CD4-positive, alpha-beta memory T cell (primary cell): ENCODE results near the gene RAB1B. TPM values are rescaled to one million over a fixed set of nuclear protein-coding genes. Genes with fewer than 3 reads are reported as not detected.

Experiments
- CTCF ChIA-PET: fragments of 350-600 bp; sonication (Branson Sonifier 250); formaldehyde crosslinking; loops from one replicate; lab custom pipeline; 2021; ENCODE audit warnings: inconsistent platforms; ENCODE audit not compliant: partially characterized antibody; lab: Charles Lee
- POLR2A ChIA-PET: fragments of 350-600 bp; sonication (Branson Sonifier 250); formaldehyde crosslinking; loops from one replicate; lab custom pipeline; 2021; ENCODE audit not compliant: partially characterized antibody; lab: Charles Lee
- DNase-seq, 5 donors: peaks; one replicate each; pipeline versions ENCODE4 v3.0.0 to v3.0.0-alpha.2; 2020 to 2022; ENCODE audit warnings: mixed read lengths in 1 of 5
- H3K27ac ChIP-seq: one replicate; pipeline ENCODE4 v1.7.0; 2013; ENCODE audit warnings: low read depth, low read length
- H3K27me3 ChIP-seq: 2 replicates; pipeline ENCODE4 v1.7.0; 2013; ENCODE audit warnings: mild to moderate bottlenecking, low read length, moderate library complexity; ENCODE audit not compliant: insufficient read depth
- H3K36me3 ChIP-seq: 2 replicates; pipeline ENCODE4 v1.7.0; 2013; ENCODE audit warnings: mild to moderate bottlenecking, low read length, moderate library complexity; ENCODE audit not compliant: insufficient read depth
- H3K4me1 ChIP-seq: 2 replicates; pipeline ENCODE4 v1.7.0; 2013; ENCODE audit warnings: mild to moderate bottlenecking, low read length, moderate library complexity; ENCODE audit not compliant: insufficient read depth
- H3K4me3 ChIP-seq, 2 donors: one replicate each; pipeline ENCODE4 v1.7.0; 2013; ENCODE audit warnings: low read length in 2 of 2, mild to moderate bottlenecking in 1 of 2
- H3K9me3 ChIP-seq, 2 donors: one replicate each; pipeline ENCODE4 v1.7.0; 2013; ENCODE audit warnings: low read length in 2 of 2, control low read depth in 1 of 2; ENCODE audit not compliant: control insufficient read depth in 1 of 2
- H3K27ac Mint-ChIP-seq, 7 donors: one replicate each; pipeline ENCODE4 v1.8.0; 2020 to 2021; ENCODE audit warnings: mixed read lengths in 7 of 7, mild to moderate bottlenecking in 6 of 7, inconsistent platforms in 3 of 7, moderate library complexity in 3 of 7
- H3K27me3 Mint-ChIP-seq, 2 donors: one replicate each; pipeline ENCODE4 v1.8.0; 2020 to 2021; ENCODE audit warnings: mixed read lengths in 2 of 2
- H3K36me3 Mint-ChIP-seq, 2 donors: one replicate each; pipeline ENCODE4 v1.8.0; 2020 to 2021; ENCODE audit warnings: mixed read lengths in 2 of 2, inconsistent platforms in 1 of 2, mild to moderate bottlenecking in 1 of 2
- H3K4me1 Mint-ChIP-seq, 4 donors: one replicate each; pipeline ENCODE4 v1.8.0; 2020 to 2021; ENCODE audit warnings: mixed read lengths in 4 of 4, mild to moderate bottlenecking in 1 of 4
- H3K4me3 Mint-ChIP-seq, 8 donors: one replicate each; pipeline ENCODE4 v1.8.0; 2020 to 2021; ENCODE audit warnings: mixed read lengths in 8 of 8, mild to moderate bottlenecking in 7 of 8, moderate library complexity in 6 of 8, inconsistent platforms in 3 of 8
- H3K9me3 Mint-ChIP-seq, 8 donors: one replicate each; pipeline ENCODE4 v1.8.0; 2020 to 2021; ENCODE audit warnings: mixed read lengths in 8 of 8, mild to moderate bottlenecking in 5 of 8, inconsistent platforms in 3 of 8, moderate library complexity in 1 of 8
- intact Hi-C: fragments of 100-400 bp; cut with micrococcal nuclease; formaldehyde crosslinking; loops from one replicate; pipeline ENCODE4 v1.15.1; 2023
- polyA plus RNA-seq, 2 donors: library from polyadenylated mRNA; unstranded; fragments of 300-500 nt; fragmentation: Illumina TruSeq; gene quantifications; one replicate each; pipeline ENCODE4 v1.2.3, GENCODE V29; 2021
- total RNA-seq, 2 experiments: library from RNA; stranded (reverse); gene quantifications; one replicate each; pipeline ENCODE4 v1.2.3, GENCODE V29; 2021

RAB1B gene
- total and polyA plus RNA-seq, 4 experiments from 2014 or later: 9.7 to 79.4 (median 45.8) TPM

DNA sequence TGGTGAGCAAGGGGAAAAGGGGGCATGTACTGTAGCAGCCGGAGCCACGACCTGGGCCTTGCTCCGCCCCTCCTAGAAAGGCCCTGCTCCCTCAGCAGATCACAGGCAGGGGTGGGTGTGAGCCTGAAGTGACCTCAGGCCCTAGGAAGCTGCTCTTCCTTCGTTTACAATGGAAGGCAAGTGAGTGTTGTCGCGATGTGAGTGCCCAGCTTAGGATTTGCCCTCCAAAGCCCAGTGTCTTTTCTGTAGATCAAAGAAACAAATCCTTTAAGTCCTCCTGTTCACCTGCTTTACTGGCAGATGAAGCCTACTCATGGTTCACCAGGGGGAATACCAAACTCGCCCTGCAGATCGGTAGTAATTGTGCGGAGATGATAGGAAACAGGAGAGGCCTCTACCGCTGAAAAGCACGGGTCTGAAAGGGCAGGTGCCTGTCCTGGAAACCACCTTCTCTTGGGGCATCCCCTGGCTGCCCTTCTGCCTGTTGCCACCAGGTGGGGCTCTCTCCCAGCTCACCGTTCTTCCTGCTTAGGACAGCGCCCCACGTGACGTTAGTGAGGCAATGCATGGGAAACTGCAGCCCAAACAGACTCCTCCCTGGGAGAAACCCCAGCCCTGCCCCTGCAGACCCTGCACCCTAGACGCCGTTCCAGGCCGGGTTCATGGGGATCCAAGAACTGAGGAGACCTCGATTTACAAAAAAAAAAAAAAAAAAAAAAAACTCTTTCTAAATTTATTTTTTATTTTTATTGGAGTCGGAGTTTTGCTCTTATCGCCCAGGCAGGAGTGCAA lies 45.9 kb upstream of the RAB1B start:
- H3K4me3 Mint-ChIP-seq: peak overlapping the region in 3 of 8 donors; percentile 4 to 30 (median 27)
- intact Hi-C loops: loop anchor here (1.0 to 2.0 kb wide), 3 partner anchors 46 to 106 kb away; partner anchors contain the start of gene RAB1B
- CTCF ChIA-PET: interaction anchor here (0.7 to 5.2 kb wide), 19 partner anchors 14 to 1447 kb away, joined by 3 to 42 read pairs (median 4); partner anchors contain the start of genes SF3B2, TMEM151A and YIF1A

DNA sequence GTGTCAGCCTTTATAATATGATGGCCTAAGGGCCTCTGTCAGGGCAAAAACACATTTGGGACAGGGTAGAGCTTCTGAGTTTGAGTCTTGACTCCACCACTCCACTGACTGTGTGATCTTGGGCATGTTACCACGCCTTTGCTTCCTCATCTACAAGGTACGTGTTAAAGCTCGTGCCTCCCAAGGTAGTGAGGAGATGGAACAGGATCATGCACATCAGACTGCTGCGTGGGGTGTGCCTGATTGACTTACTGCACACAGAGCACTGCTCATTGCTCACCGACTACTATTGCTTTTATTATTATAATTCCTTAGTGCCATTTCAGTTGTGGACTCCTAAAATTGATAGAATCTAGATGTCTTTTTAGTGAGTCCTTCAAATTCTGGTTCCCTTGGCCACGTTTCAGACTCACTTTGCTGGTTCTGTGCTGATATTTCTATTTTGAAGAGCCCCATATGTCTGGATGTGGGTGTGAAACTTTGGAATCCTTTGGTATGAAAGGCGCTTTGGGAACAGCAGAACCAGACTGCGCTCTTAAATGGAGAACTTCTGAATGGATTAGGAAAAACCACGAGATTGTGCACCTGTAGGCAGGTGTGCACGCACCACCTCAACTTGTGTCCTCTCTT lies 44.1 kb upstream of the RAB1B start:
- CTCF ChIA-PET: interaction anchor here (1.5 to 5.2 kb wide), 3 partner anchors 27 to 88 kb away, joined by 4 to 42 read pairs (median 12); no protein-coding TSS in a partner anchor
- Mint-ChIP-seq H3K27ac (peak overlapping the region in 1 of 7 donors; percentile 17), H3K4me1 (peaks cover 9 to 16% (median 12%) of the 10 kb centered on the region in 4 donors), H3K36me3 (peaks cover 31 to 66% of the 10 kb centered on the region in 2 donors), H3K4me3 (no peak overlapping the region), H3K27me3 (no peaks in the 10 kb centered on the region), H3K9me3 (peaks cover 0 to 3% (median 0%) of the 10 kb centered on the region in 8 donors)
- intact Hi-C loops: no loop called here
- Histone ChIP-seq H3K27me3 (no peaks in the 10 kb centered on the region), H3K9me3 (no peaks in the 10 kb centered on the region), H3K36me3 (peaks cover 51% of the 10 kb centered on the region), H3K4me3 (no peak overlapping the region), H3K4me1 (peaks cover 11% of the 10 kb centered on the region), H3K27ac (no peak overlapping the region)
- no peak for DNase-seq
- POLR2A ChIA-PET: interaction anchor here (1.3 to 1.7 kb wide), 2 partner anchors 28 to 43 kb away, joined by 3 to 9 read pairs; no protein-coding TSS in a partner anchor

More for the DNA sequence above, 45.9 kb upstream of the RAB1B start:
- peak overlapping the region; percentile 89 for H3K27ac ChIP-seq
- H3K27ac Mint-ChIP-seq: peak overlapping the region; percentile 92 to 99 (median 98)
- DNase-seq: peak; percentile 92 to 97 (median 94)
- H3K4me1 ChIP-seq: peaks cover 11% of the 10 kb centered on the region
- H3K4me3 ChIP-seq: no peak overlapping the region
- no peaks in the 10 kb centered on the region for H3K9me3 ChIP-seq
- peaks cover 11 to 22% (median 13%) of the 10 kb centered on the region in 4 donors for H3K4me1 Mint-ChIP-seq
- H3K9me3 Mint-ChIP-seq: peaks cover 0 to 3% (median 0%) of the 10 kb centered on the region in 8 donors
- H3K27me3 Mint-ChIP-seq: no peaks in the 10 kb centered on the region
- peaks cover 33 to 69% of the 10 kb centered on the region in 2 donors for H3K36me3 Mint-ChIP-seq
- POLR2A ChIA-PET: interaction anchor here (1.7 kb wide), 2 partner anchors 29 to 60 kb away, joined by 9 read pairs; no protein-coding TSS in a partner anchor
- H3K27me3 ChIP-seq: no peaks in the 10 kb centered on the region
- peaks cover 58% of the 10 kb centered on the region for H3K36me3 ChIP-seq

DNA sequence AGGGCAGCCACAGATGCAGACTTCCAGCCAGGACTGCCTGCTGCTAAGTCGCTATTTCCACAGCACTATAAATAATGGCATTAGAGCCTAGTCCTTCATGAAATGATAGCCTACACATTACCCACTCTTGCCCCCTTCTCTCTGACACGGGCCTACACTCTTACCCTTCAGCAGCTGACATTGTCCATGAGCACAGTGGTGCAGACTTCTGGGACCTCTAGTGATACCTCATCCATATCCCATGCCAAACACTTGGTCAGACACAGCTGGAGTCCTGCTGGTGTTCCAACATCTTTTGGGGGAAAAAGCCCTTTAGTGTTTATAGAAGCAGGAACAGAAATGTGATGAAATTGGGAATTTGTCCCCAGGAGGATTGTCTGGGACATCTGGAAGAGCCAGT lies 43.4 kb upstream of the RAB1B start:
- Histone ChIP-seq H3K4me3 (no peak overlapping the region), H3K27ac (no peak overlapping the region), H3K4me1 (peaks cover 11% of the 10 kb centered on the region), H3K27me3 (no peaks in the 10 kb centered on the region), H3K36me3 (peaks cover 44% of the 10 kb centered on the region), H3K9me3 (no peaks in the 10 kb centered on the region)
- ChIA-PET POLR2A (no interaction called here), CTCF (interaction anchor here (0.8 to 1.5 kb wide), 5 partner anchors 12 to 138 kb away, joined by 3 to 6 read pairs (median 4); no protein-coding TSS in a partner anchor)
- peaks cover 36 to 63% of the 10 kb centered on the region in 2 donors for H3K36me3 Mint-ChIP-seq
- H3K9me3 Mint-ChIP-seq: peaks cover 0 to 3% (median 0%) of the 10 kb centered on the region in 8 donors
- no peak overlapping the region for H3K4me3 Mint-ChIP-seq
- peaks cover 9 to 16% (median 12%) of the 10 kb centered on the region in 4 donors for H3K4me1 Mint-ChIP-seq
- intact Hi-C loops: no loop called here
- peak overlapping the region in 2 of 7 donors; percentile 13 to 62 for H3K27ac Mint-ChIP-seq
- H3K27me3 Mint-ChIP-seq: no peaks in the 10 kb centered on the region
- DNase-seq: no peak

DNA sequence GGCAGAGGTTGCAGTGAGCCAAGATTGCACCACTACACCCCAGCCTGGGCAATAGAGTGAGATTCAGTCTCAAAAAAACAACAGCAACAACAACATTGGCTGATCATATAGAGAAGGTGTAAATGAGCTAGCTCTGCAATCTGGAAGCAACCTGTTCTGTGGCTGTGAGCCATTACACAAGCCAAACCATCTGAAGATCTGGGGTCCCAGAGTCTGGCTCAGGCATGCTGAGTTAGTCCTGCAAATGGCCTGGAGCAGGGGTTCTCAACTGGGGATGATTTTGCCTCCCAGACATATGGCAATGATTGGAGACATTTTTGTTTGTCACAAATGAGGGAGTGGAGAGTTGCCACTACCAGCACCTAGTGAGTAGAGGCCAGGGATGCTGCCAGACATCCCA lies 42.3 kb upstream of the RAB1B start:
- Histone ChIP-seq H3K4me3 (no peak overlapping the region), H3K9me3 (no peaks in the 10 kb centered on the region), H3K27ac (no peak overlapping the region), H3K4me1 (peaks cover 11% of the 10 kb centered on the region), H3K27me3 (no peaks in the 10 kb centered on the region), H3K36me3 (peaks cover 41% of the 10 kb centered on the region)
- H3K4me1 Mint-ChIP-seq: peaks cover 9 to 16% (median 12%) of the 10 kb centered on the region in 4 donors
- H3K36me3 Mint-ChIP-seq: peaks cover 35 to 60% of the 10 kb centered on the region in 2 donors
- H3K27me3 Mint-ChIP-seq: no peaks in the 10 kb centered on the region
- no peak for DNase-seq
- peaks cover 0 to 4% (median 0%) of the 10 kb centered on the region in 8 donors for H3K9me3 Mint-ChIP-seq
- intact Hi-C loops: no loop called here
- ChIA-PET POLR2A (no interaction called here), CTCF (interaction anchor here (1.2 to 1.5 kb wide), 4 partner anchors 11 to 57 kb away, joined by 3 to 6 read pairs (median 4); no protein-coding TSS in a partner anchor)
- H3K27ac Mint-ChIP-seq: peak overlapping the region in 1 of 7 donors; percentile 17
- no peak overlapping the region for H3K4me3 Mint-ChIP-seq

DNA sequence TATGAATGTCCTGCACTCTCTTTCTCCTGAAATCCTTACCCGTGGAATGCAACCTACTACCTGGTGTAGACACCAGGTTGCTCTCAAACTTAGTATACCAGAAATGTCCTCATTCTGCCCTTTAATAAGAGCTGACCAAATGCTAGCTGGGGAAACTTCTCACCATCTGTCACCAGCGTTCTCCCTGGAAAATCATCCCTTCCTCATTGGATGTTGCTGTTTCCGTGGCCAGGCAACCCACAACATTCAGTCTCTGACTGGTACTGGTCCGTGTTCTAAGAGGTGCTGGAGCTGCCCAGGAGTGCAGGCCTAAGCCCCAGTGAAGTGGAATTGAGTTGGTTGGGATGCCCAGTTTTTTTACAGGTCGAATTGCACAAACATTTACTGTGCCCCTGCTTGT lies 40.7 kb upstream of the RAB1B start:
- Mint-ChIP-seq H3K4me3 (no peak overlapping the region), H3K27ac (peak overlapping the region in 2 of 7 donors; percentile 8 to 56), H3K27me3 (no peaks in the 10 kb centered on the region), H3K4me1 (peaks cover 1 to 5% (median 3%) of the 10 kb centered on the region in 4 donors), H3K36me3 (peaks cover 36 to 60% of the 10 kb centered on the region in 2 donors), H3K9me3 (peaks cover 0 to 5% (median 0%) of the 10 kb centered on the region in 8 donors)
- no peak for DNase-seq
- Histone ChIP-seq H3K27ac (no peak overlapping the region), H3K4me3 (no peak overlapping the region), H3K9me3 (no peaks in the 10 kb centered on the region), H3K36me3 (peaks cover 56% of the 10 kb centered on the region), H3K4me1 (peaks cover 2% of the 10 kb centered on the region), H3K27me3 (no peaks in the 10 kb centered on the region)
- CTCF ChIA-PET: interaction anchor here (1.0 kb wide), 1 partner anchor 55 kb away, joined by 3 read pairs; no protein-coding TSS in a partner anchor
- POLR2A ChIA-PET: interaction anchor here (1.0 kb wide), 1 partner anchor 62 kb away, joined by 3 read pairs; no protein-coding TSS in a partner anchor
- intact Hi-C loops: no loop called here

DNA sequence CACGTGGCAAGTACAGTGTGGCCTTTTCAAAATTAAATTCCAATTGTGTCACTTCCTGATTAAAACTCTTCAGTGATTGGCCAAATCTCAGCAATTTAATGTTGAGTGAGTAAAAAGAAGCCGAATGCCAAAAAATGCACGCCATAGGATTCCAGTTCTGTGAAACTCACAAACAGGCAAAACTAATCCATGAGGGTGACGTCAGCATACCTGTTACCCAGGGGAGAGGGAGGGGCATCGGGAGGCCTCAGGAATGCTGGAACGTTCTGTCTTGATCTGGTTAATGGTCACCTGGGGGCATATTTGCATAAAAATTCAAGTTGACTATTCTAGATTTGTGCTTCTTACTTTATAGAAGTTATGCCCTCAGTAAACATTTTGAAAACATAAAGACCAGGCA lies 39.9 kb upstream of the RAB1B start:
- ChIA-PET POLR2A (interaction anchor here (1.0 kb wide), 1 partner anchor 61 kb away, joined by 3 read pairs; no protein-coding TSS in a partner anchor), CTCF (no interaction called here)
- H3K27me3 ChIP-seq: no peaks in the 10 kb centered on the region
- peak overlapping the region in 1 of 7 donors; percentile 19 for H3K27ac Mint-ChIP-seq
- H3K9me3 ChIP-seq: no peaks in the 10 kb centered on the region
- peaks cover 0 to 3% (median under 1%) of the 10 kb centered on the region in 4 donors for H3K4me1 Mint-ChIP-seq
- no peak overlapping the region for H3K27ac ChIP-seq
- peaks cover 43 to 67% of the 10 kb centered on the region in 2 donors for H3K36me3 Mint-ChIP-seq
- H3K36me3 ChIP-seq: peaks cover 64% of the 10 kb centered on the region
- DNase-seq: no peak
- intact Hi-C loops: no loop called here
- H3K4me3 Mint-ChIP-seq: no peak overlapping the region
- no peaks in the 10 kb centered on the region for H3K27me3 Mint-ChIP-seq
- no peak overlapping the region for H3K4me3 ChIP-seq
- H3K4me1 ChIP-seq: no peaks in the 10 kb centered on the region
- H3K9me3 Mint-ChIP-seq: peaks cover 0 to 7% (median 0%) of the 10 kb centered on the region in 8 donors
